Measurements from ENCODE around the gene SAP30BP.

DNA sequence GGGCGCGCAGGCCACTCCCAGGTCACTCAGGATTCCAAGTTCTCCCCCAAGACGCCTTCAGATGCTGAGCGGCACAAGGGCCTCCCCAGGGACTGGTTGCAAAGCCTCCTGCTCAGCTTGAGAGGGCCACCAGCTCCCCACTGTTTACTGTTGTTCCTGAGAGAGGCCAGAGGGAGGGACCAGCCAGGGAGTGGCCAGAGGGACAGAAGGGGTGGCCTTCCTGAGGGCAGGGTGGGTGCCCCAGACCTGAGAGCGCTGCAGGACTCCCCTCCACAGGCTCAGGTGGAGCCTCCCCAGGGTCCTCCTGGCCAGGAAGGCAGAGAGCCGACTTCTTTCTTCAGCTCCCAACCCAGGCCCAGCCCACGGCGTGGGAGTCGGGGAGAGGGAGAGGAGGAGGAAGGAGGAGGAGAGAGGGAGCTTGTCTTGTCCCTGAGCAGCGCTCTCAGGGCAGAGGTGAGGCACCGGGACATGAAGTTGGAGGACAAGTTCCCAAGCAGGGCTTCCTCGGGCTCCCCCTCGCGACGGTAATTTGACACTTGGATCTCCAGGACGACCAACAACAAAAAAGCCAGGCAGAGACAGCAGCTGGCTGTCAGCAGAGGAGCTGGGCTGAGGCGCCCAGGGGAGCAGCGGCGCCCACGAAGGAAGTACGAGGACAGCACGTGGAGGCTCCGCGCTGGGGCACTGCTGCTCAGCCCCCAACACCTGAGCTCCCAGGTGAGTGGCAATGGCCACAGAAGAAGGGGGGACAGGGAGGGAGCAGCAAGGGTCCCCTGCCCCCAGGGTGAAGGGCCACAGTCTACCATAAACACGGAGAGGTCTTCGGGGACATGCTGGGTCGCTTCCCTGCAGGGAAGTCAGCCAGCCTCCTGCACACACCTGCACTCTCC is 33.4 kb upstream of the SAP30BP start:
- no peak for TF ChIP-seq ZNF274 (IDR thresholded peaks at IDR 0.05; ENCODE audit: low read depth, low read length)
- no peak for TF ChIP-seq SUZ12 (IDR thresholded peaks at IDR 0.05; ENCODE audit: extremely low read depth, insufficient read depth, insufficient read length)
- TF ChIP-seq YY1 (IDR thresholded peaks at IDR 0.05; ENCODE audit: insufficient read depth, insufficient read length) = no peak

Data from NT2/D1 (cell line).